ENCODE data around the gene SERPINB7. TPM values are rescaled to one million over a fixed set of nuclear protein-coding genes. Genes with fewer than 3 reads are reported as not detected.

SERPINB7 gene
- total and polyA plus RNA-seq, 2 of the 4 experiments (the other 2 are of a cell fraction), result 79.9 to 100 TPM

- Histone ChIP-seq H3K14ac (replicated peaks; ENCODE audit: low read depth, low read length) (no peak overlapping the region), H2BK20ac (ENCODE audit: low read depth, low read length) (no peak overlapping the region), H3K4me2 (ENCODE audit: low read depth, low read length) (no peak overlapping the region), H3K36me3 (ENCODE audit: control insufficient read depth, insufficient read depth, low read length) (no peaks in the 10 kb centered on the region), H3K27me3 (ENCODE audit: control insufficient read depth, insufficient read depth, low read length) (no peaks in the 10 kb centered on the region), H3K18ac (ENCODE audit: low read depth, low read length) (no peak overlapping the region), H3K9me3 (ENCODE audit: control insufficient read depth, insufficient read depth, low read length) (no peaks in the 10 kb centered on the region; the same call in 1 of the 2 replicates), H3K4ac (ENCODE audit: low read depth, low read length) (no peak overlapping the region; the same call in 1 of the 2 replicates), H2BK5ac (ENCODE audit: low read depth, low read length, poor library complexity, severe bottlenecking) (no peak overlapping the region), H4K91ac (ENCODE audit: insufficient read depth, low read depth, low read length) (no peak overlapping the region), H2BK15ac (ENCODE audit: low read depth, low read length) (no peak overlapping the region), H3K56ac (ENCODE audit: extremely low read depth, insufficient read depth, low read length) (no peak overlapping the region), H3K9ac (ENCODE audit: low read depth, low read length) (no peak overlapping the region), H3K4me1 (ENCODE audit: control insufficient read depth, insufficient read depth, low read length) (peaks cover 27% of the 10 kb centered on the region), H4K5ac (ENCODE audit: low read depth, low read length) (no peak overlapping the region), H3K4me3 (ENCODE audit: insufficient read depth, low read depth, low read length) (no peak overlapping the region), H2AFZ (replicated peaks; ENCODE audit: low read length, poor library complexity) (no peak overlapping the region), H3K9me1 (ENCODE audit: insufficient read depth, low read length) (peaks cover 11% of the 10 kb centered on the region), H3K79me1 (ENCODE audit: low read depth in 1 of 2, low read length in 2 of 2) (no peaks in the 10 kb centered on the region), H2AK5ac (ENCODE audit: low read depth, low read length) (no peak overlapping the region), H4K8ac (ENCODE audit: low read depth in 2 of 2, low read length in 2 of 2) (no peak overlapping the region), H2BK120ac (ENCODE audit: low read depth, low read length) (no peak overlapping the region), H2AK9ac (replicated peaks; ENCODE audit: low read depth, low read length, poor library complexity) (no peak overlapping the region), H4K20me1 (ENCODE audit: insufficient read depth, low read length) (no peaks in the 10 kb centered on the region), H3K27ac (ENCODE audit: insufficient read depth, low read length) (no peak overlapping the region), H3K23ac (ENCODE audit: low read depth, low read length) (no peak overlapping the region)
- in situ Hi-C loops (cut with MboI; ENCODE audit: low sequenced_read_pairs), result no loop called here
- WGBS, 2 experiments (ENCODE audit: extremely low coverage in 2 of 2, insufficient read length in 1 of 2), result no CpG with 5 or more reads among the region's 2 CpGs
- DNase-seq (no peak), ATAC-seq (ENCODE audit: low read depth) (no peak)
- intact Hi-C loops (cut with micrococcal nuclease), result no loop called here
- no TSS peak for BruUV-seq (replicated peaks)
- TF ChIP-seq CEBPB (IDR thresholded peaks at IDR 0.05; ENCODE audit: low read depth, low read length), result no peak
- TF ChIP-seq BHLHE40 (IDR thresholded peaks at IDR 0.05; ENCODE audit: low read depth, low read length), result no peak
- TF ChIP-seq RCOR1 (IDR thresholded peaks at IDR 0.05; ENCODE audit: insufficient replicate concordance, low read length), result no peak
- TF ChIP-seq USF2 (IDR thresholded peaks at IDR 0.05; ENCODE audit: low read depth, low read length), result no peak
- TF ChIP-seq, protein P1, sequence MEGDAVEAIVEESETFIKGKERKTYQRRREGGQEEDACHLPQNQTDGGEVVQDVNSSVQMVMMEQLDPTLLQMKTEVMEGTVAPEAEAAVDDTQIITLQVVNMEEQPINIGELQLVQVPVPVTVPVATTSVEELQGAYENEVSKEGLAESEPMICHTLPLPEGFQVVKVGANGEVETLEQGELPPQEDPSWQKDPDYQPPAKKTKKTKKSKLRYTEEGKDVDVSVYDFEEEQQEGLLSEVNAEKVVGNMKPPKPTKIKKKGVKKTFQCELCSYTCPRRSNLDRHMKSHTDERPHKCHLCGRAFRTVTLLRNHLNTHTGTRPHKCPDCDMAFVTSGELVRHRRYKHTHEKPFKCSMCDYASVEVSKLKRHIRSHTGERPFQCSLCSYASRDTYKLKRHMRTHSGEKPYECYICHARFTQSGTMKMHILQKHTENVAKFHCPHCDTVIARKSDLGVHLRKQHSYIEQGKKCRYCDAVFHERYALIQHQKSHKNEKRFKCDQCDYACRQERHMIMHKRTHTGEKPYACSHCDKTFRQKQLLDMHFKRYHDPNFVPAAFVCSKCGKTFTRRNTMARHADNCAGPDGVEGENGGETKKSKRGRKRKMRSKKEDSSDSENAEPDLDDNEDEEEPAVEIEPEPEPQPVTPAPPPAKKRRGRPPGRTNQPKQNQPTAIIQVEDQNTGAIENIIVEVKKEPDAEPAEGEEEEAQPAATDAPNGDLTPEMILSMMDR (conservative IDR thresholded peaks at IDR 0.05; ENCODE audit: low read depth, low read length), result no peak
- TF ChIP-seq, protein P2, sequence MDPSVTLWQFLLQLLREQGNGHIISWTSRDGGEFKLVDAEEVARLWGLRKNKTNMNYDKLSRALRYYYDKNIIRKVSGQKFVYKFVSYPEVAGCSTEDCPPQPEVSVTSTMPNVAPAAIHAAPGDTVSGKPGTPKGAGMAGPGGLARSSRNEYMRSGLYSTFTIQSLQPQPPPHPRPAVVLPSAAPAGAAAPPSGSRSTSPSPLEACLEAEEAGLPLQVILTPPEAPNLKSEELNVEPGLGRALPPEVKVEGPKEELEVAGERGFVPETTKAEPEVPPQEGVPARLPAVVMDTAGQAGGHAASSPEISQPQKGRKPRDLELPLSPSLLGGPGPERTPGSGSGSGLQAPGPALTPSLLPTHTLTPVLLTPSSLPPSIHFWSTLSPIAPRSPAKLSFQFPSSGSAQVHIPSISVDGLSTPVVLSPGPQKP (IDR thresholded peaks at IDR 0.05; ENCODE audit: borderline replicate concordance, low read depth, low read length), result no peak
- TF ChIP-seq MXI1 (IDR thresholded peaks at IDR 0.05; ENCODE audit: borderline replicate concordance, low read depth, low read length), result no peak
- TF ChIP-seq FOS (IDR thresholded peaks at IDR 0.05; ENCODE audit: low read depth, low read length), result no peak
- no peak for TF ChIP-seq CHD1 (IDR thresholded peaks at IDR 0.05; ENCODE audit: low read depth, low read length)
- CTCF ChIA-PET, result interaction anchor here (1.0 kb wide), 1 partner anchor 8 kb away, joined by 3 read pairs; no protein-coding TSS in a partner anchor
- POLR2A ChIA-PET (ENCODE audit: unreplicated experiment), result no interaction called here
- dilution Hi-C loops (cut with HindIII; ENCODE audit: low sequenced_read_pairs, unreplicated experiment), result no loop called here
Measured at GRCh38 chr18:63819786-63820185, 44.6 kb downstream of the SERPINB7 start.
